PC-3 (cell line): ENCODE measurements around the gene PRDM2. TPM values are rescaled to one million over a fixed set of nuclear protein-coding genes. Genes with fewer than 3 reads are reported as not detected.

Experiments used
- ATAC-seq: fragments of 200-7000 bp; cut with Tn5 transposase; 2 replicates; pipeline ENCODE4 v1.9.1; 2020; ENCODE audit warnings: mild to moderate bottlenecking, moderate library complexity
- BruUV-seq: library from RNA; stranded (reverse); fragments of 400-500 nt; replicated peaks from 2 replicates; lab custom pipeline; 2021; lab: Mats Ljungman, UMichigan
- CTCF ChIA-PET: fragments of 300-600 bp; sonication (Branson Sonifier 250); formaldehyde crosslinking; loops from one replicate; lab custom pipeline; 2022; ENCODE audit warnings: antibody characterized with exemption; lab: Charles Lee
- POLR2A ChIA-PET: fragments of 300-600 bp; sonication (Branson Sonifier 250); formaldehyde crosslinking; loops from one replicate; lab custom pipeline; 2022; ENCODE audit warnings: antibody characterized with exemption; ENCODE audit not compliant: unreplicated experiment; lab: Charles Lee
- DNase-seq: peaks from one replicate; pipeline ENCODE4 v3.0.0-alpha.2; 2015
- H2AFZ ChIP-seq: fragments of 300-600 bp; sonication (generic); 2 replicates; pipeline ENCODE4 v1.6.0; 2016; ENCODE audit warnings: antibody characterized with exemption, low read length
- H3F3A ChIP-seq: fragments of 300-600 bp; sonication (generic); one replicate; pipeline ENCODE4 v1.6.0; 2017; ENCODE audit warnings: antibody characterized with exemption, low read length, control low read depth, mild to moderate bottlenecking; ENCODE audit not compliant: unreplicated experiment
- H3K27ac ChIP-seq: fragments of 300-600 bp; sonication (generic); 2 replicates; pipeline ENCODE4 v1.5.1; 2016; ENCODE audit warnings: mild to moderate bottlenecking, low read length
- H3K27me3 ChIP-seq: fragments of 300-600 bp; sonication (generic); 2 replicates; pipeline ENCODE4 v1.6.1; 2016; ENCODE audit warnings: low read length, mixed read lengths
- H3K36me3 ChIP-seq: fragments of 300-600 bp; sonication (generic); 2 replicates; pipeline ENCODE4 v1.6.1; 2016; ENCODE audit warnings: low read depth, mixed run types, low read length, mixed read lengths
- H3K4me1 ChIP-seq: fragments of 300-600 bp; sonication (generic); 2 replicates; pipeline ENCODE4 v1.5.1; 2016; ENCODE audit warnings: low read length; ENCODE audit not compliant: insufficient read depth
- H3K4me2 ChIP-seq: fragments of 300-600 bp; sonication (generic); 2 replicates; pipeline ENCODE4 v1.6.0; 2016; ENCODE audit warnings: low read length
- H3K4me3 ChIP-seq: fragments of 300-600 bp; sonication (generic); 2 replicates; pipeline ENCODE4 v1.5.1; 2016; ENCODE audit warnings: mild to moderate bottlenecking, low read length, mixed read lengths
- H3K79me2 ChIP-seq: fragments of 300-600 bp; sonication (generic); 2 replicates; pipeline ENCODE4 v1.6.1; 2017; ENCODE audit warnings: low read length, mixed read lengths
- H3K9ac ChIP-seq: fragments of 300-600 bp; sonication (generic); 2 replicates; pipeline ENCODE4 v1.6.0; 2016; ENCODE audit warnings: mild to moderate bottlenecking, low read length
- H3K9me2 ChIP-seq: fragments of 300-600 bp; sonication (generic); replicated peaks from 2 replicates; pipeline ENCODE4 v1.6.1; 2016; ENCODE audit warnings: mixed run types, low read length, mixed read lengths
- H3K9me3 ChIP-seq: fragments of 300-600 bp; sonication (generic); 2 replicates; pipeline ENCODE4 v1.6.1; 2016; ENCODE audit warnings: low read length, mixed read lengths
- H4K20me1 ChIP-seq: fragments of 300-600 bp; sonication (generic); 2 replicates; pipeline ENCODE4 v1.6.1; 2016; ENCODE audit warnings: low read length, mixed read lengths
- EZH2 ChIP-seq: fragments of 300-600 bp; sonication (generic); IDR thresholded peaks from one replicate; pipeline ENCODE4 v1.6.1; 2017; ENCODE audit warnings: antibody characterized with exemption, mild to moderate bottlenecking, low read length; ENCODE audit not compliant: unreplicated experiment
- EZH2phosphoT487 ChIP-seq: fragments of 300-600 bp; sonication (generic); IDR thresholded peaks from 2 replicates; pipeline ENCODE4 v1.6.1; 2018; ENCODE audit warnings: mild to moderate bottlenecking, antibody characterized with exemption, low read length, borderline replicate concordance
- intact Hi-C: fragments of 100-400 bp; cut with micrococcal nuclease; formaldehyde crosslinking; loops from 2 replicates; pipeline ENCODE4 v1.9.0; 2023
- total RNA-seq: library from RNA; depleted of rRNA; stranded (reverse); fragments of >200 nt; gene quantifications from 2 replicates; pipeline ENCODE4 v1.2.3, GENCODE V29; 2014
- TF ChIP-seq, protein P1 (sequence below): fragments of 300-600 bp; sonication (generic); conservative IDR thresholded peaks from 2 replicates; pipeline ENCODE4 v1.5.1; 2017; ENCODE audit warnings: antibody characterized with exemption, low read depth, mild to moderate bottlenecking, low read length

Gene PRDM2
- total RNA-seq, 1 experiment from 2014 or later, result 9.4 TPM

DNA sequence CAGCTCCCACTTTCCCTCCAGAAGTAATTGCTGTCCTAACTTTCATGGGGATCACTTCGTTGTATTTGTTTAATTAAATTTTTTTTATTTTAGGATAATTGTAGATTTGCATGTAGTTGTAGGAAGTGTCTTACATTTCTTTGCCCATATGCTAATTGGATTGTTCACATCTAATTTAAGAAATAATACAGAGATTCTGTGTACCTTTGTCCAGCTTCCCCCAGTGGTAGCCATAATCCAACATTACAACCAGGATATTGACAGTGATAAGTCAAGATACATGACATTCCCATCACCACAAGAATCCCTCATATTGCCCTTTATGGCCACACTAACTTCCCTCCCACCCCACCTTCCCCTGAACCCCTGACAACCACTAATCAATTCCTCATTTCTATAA lies 136.6 kb downstream of the PRDM2 start:
- Histone ChIP-seq H3K9ac (no peak overlapping the region), H3K79me2 (no peaks in the 10 kb centered on the region), H3F3A (no peaks in the 10 kb centered on the region), H3K9me3 (no peaks in the 10 kb centered on the region), H3K36me3 (no peaks in the 10 kb centered on the region), H3K27me3 (no peaks in the 10 kb centered on the region), H3K4me2 (no peak overlapping the region), H2AFZ (no peak overlapping the region), H3K27ac (no peak overlapping the region), H3K4me3 (no peak overlapping the region), H4K20me1 (no peaks in the 10 kb centered on the region), H3K4me1 (no peaks in the 10 kb centered on the region), H3K9me2 (no peaks in the 10 kb centered on the region)
- TF ChIP-seq EZH2phosphoT487 (no peak), EZH2 (no peak)
- TF ChIP-seq, protein P1, sequence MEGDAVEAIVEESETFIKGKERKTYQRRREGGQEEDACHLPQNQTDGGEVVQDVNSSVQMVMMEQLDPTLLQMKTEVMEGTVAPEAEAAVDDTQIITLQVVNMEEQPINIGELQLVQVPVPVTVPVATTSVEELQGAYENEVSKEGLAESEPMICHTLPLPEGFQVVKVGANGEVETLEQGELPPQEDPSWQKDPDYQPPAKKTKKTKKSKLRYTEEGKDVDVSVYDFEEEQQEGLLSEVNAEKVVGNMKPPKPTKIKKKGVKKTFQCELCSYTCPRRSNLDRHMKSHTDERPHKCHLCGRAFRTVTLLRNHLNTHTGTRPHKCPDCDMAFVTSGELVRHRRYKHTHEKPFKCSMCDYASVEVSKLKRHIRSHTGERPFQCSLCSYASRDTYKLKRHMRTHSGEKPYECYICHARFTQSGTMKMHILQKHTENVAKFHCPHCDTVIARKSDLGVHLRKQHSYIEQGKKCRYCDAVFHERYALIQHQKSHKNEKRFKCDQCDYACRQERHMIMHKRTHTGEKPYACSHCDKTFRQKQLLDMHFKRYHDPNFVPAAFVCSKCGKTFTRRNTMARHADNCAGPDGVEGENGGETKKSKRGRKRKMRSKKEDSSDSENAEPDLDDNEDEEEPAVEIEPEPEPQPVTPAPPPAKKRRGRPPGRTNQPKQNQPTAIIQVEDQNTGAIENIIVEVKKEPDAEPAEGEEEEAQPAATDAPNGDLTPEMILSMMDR, result no peak
- no TSS peak for BruUV-seq
- ChIA-PET POLR2A (no interaction called here), CTCF (no interaction called here)
- intact Hi-C loops, result no loop called here
- ATAC-seq (no peak), DNase-seq (no peak)

DNA sequence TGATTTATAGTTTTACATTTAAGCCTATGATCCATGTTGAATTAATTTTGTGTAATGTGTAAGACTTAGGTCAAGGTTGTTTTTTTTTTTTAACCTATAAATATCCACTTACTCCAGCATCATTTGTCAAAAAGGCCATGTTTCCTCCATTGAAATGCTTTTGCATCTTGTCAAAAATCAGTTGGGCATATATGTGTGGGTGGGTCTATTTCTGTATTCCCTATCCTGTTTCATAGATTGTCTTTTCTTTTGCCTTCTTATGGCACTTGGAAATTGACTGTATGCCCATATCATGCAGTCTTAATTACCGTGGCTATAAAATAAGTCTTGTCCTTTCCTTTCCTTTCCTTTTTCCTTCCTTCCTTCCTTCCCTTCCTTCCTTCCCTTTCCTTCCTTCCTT lies 138.2 kb downstream of the PRDM2 start:
- no TSS peak for BruUV-seq
- no peak overlapping the region for H3K4me2 ChIP-seq
- H3K79me2 ChIP-seq, result no peaks in the 10 kb centered on the region
- no peaks in the 10 kb centered on the region for H3K4me1 ChIP-seq
- ChIA-PET CTCF (no interaction called here), POLR2A (no interaction called here)
- DNase-seq (no peak), ATAC-seq (no peak)
- no peak overlapping the region for H3K9ac ChIP-seq
- H4K20me1 ChIP-seq, result no peaks in the 10 kb centered on the region
- no peak overlapping the region for H2AFZ ChIP-seq
- H3K36me3 ChIP-seq, result no peaks in the 10 kb centered on the region
- no peak for TF ChIP-seq EZH2phosphoT487
- TF ChIP-seq EZH2, result no peak
- TF ChIP-seq, protein P1, result no peak
- H3K4me3 ChIP-seq, result no peak overlapping the region
- H3K9me2 ChIP-seq, result no peaks in the 10 kb centered on the region
- intact Hi-C loops, result no loop called here
- no peak overlapping the region for H3K27ac ChIP-seq
- 0 out of 2 replicates have a peak, but pooled peaks cover 8% of the 10 kb centered on the region for H3K27me3 ChIP-seq
- no peaks in the 10 kb centered on the region for H3K9me3 ChIP-seq
- no peaks in the 10 kb centered on the region for H3F3A ChIP-seq

- H3F3A ChIP-seq, result no peaks in the 10 kb centered on the region
- H3K79me2 ChIP-seq, result no peaks in the 10 kb centered on the region
- H3K27ac ChIP-seq, result no peak overlapping the region
- no peak for DNase-seq
- H3K4me3 ChIP-seq, result no peak overlapping the region
- no TSS peak for BruUV-seq
- ATAC-seq, result no peak
- TF ChIP-seq EZH2phosphoT487 (no peak), EZH2 (no peak)
- TF ChIP-seq, protein P1, result no peak
- H3K9me3 ChIP-seq, result no peaks in the 10 kb centered on the region
- intact Hi-C loops, result no loop called here
- H3K4me2 ChIP-seq, result no peak overlapping the region
- H4K20me1 ChIP-seq, result no peaks in the 10 kb centered on the region
- no peaks in the 10 kb centered on the region for H3K9me2 ChIP-seq
- ChIA-PET CTCF (no interaction called here), POLR2A (no interaction called here)
- H3K27me3 ChIP-seq, result peaks cover 36% of the 10 kb centered on the region
- H2AFZ ChIP-seq, result no peak overlapping the region
- no peak overlapping the region for H3K9ac ChIP-seq
- H3K36me3 ChIP-seq, result no peaks in the 10 kb centered on the region
- no peaks in the 10 kb centered on the region for H3K4me1 ChIP-seq
These were observed 142.5 kb downstream of the PRDM2 start for GRCh38 chr1:13842497-13842896.
